NB4 (cell line): ENCODE measurements around the gene MAP3K2.

ENCODE experiments used
- CTCF ChIP-seq: IDR thresholded peaks from one replicate; pipeline ENCODE4 v1.5.1; 2012; ENCODE audit warnings: low read depth, low read length
- POLR2A ChIP-seq: IDR thresholded peaks from 2 replicates; pipeline ENCODE4 v1.6.1; 2011; ENCODE audit warnings: mild to moderate bottlenecking; ENCODE audit not compliant: insufficient read length; ENCODE audit errors: extremely low read depth

GRCh38 chr2:127314193-127314988, 73.4 kb downstream of the MAP3K2 start:
- no peak for TF ChIP-seq CTCF
- no peak for TF ChIP-seq POLR2A
